Keratinocyte (primary cell): ENCODE results near the gene C15orf61. TPM values are rescaled to one million over a fixed set of nuclear protein-coding genes. Genes with fewer than 3 reads are reported as not detected.

ENCODE experiments used
- DNase-seq: peaks from one replicate; pipeline ENCODE4 v3.0.0-alpha.2; 2011; ENCODE audit warnings: low read depth, missing footprints, low spot score
- FAIRE-seq: peaks from 2 replicates; lab custom pipeline; 2011; peaks lifted over from hg19 to GRCh38; lab: Jason Lieb, UNC
- H2AFZ ChIP-seq: 2 replicates; pipeline ENCODE4 v1.6.0; 2012; ENCODE audit warnings: low read length, control low read depth, inconsistent platforms; ENCODE audit not compliant: control insufficient read depth
- H3K27ac ChIP-seq: 2 replicates; pipeline ENCODE4 v1.5.1; 2011; ENCODE audit warnings: low read length; ENCODE audit not compliant: control insufficient read depth, insufficient read depth
- H3K27me3 ChIP-seq: 3 replicates; pipeline ENCODE4 v1.6.0; 2011; ENCODE audit warnings: low read length; ENCODE audit not compliant: control insufficient read depth, insufficient read depth; ENCODE audit errors: extremely low read depth
- H3K36me3 ChIP-seq, 2 experiments: 2 replicates in 1 of 2; 3 replicates in 1 of 2; pipeline ENCODE4 v1.5.1; 2011; ENCODE audit warnings: low read length in 2 of 2, mild to moderate bottlenecking in 1 of 2; ENCODE audit not compliant: control insufficient read depth in 2 of 2, insufficient read depth in 2 of 2; ENCODE audit errors: extremely low read depth in 1 of 2
- H3K4me1 ChIP-seq: 3 replicates; pipeline ENCODE4 v1.5.1; 2011; ENCODE audit warnings: low read length; ENCODE audit not compliant: control insufficient read depth, insufficient read depth; ENCODE audit errors: extremely low read depth
- H3K4me2 ChIP-seq: 3 replicates; pipeline ENCODE4 v1.6.0; 2011; ENCODE audit warnings: low read depth, low read length; ENCODE audit not compliant: control insufficient read depth, insufficient read depth; ENCODE audit errors: extremely low read depth
- H3K4me3 ChIP-seq, 3 experiments: fragments of 200-600 bp in 1 of 3; sonication (generic) in 1 of 3; 2 replicates in 2 of 3; 3 replicates in 1 of 3; pipeline ENCODE4 v1.5.1; 2011 to 2016; ENCODE audit warnings: low read length in 3 of 3, mild to moderate bottlenecking in 3 of 3, control low read depth in 2 of 3, inconsistent platforms in 1 of 3, low read depth in 1 of 3, mixed read lengths in 1 of 3, mixed run types in 1 of 3, moderate library complexity in 1 of 3; ENCODE audit not compliant: control insufficient read depth in 2 of 3, insufficient read depth in 2 of 3; ENCODE audit errors: extremely low read depth in 1 of 3
- H3K79me2 ChIP-seq: 2 replicates; pipeline ENCODE4 v1.6.0; 2012; ENCODE audit warnings: low read length; ENCODE audit not compliant: control insufficient read depth, insufficient read depth
- H3K9ac ChIP-seq: 3 replicates; pipeline ENCODE4 v1.6.0; 2011; ENCODE audit warnings: low read length; ENCODE audit not compliant: control insufficient read depth, insufficient read depth; ENCODE audit errors: extremely low read depth
- H3K9me1 ChIP-seq: 3 replicates; pipeline ENCODE4 v1.6.0; 2011; ENCODE audit warnings: low read length; ENCODE audit not compliant: control insufficient read depth, insufficient read depth; ENCODE audit errors: extremely low read depth
- H3K9me3 ChIP-seq: 2 replicates; pipeline ENCODE4 v1.5.1; 2012; ENCODE audit warnings: low read depth, low read length; ENCODE audit not compliant: control insufficient read depth
- H4K20me1 ChIP-seq: 3 replicates; pipeline ENCODE4 v1.6.0; 2011; ENCODE audit warnings: low read length; ENCODE audit not compliant: control insufficient read depth, insufficient read depth; ENCODE audit errors: extremely low read depth
- EZH2 ChIP-seq: IDR thresholded peaks from one replicate; pipeline ENCODE4 v1.6.1; 2012; ENCODE audit warnings: inconsistent platforms, mild to moderate bottlenecking, low read length, moderate library complexity
- dilution Hi-C: fragments of 300-500 bp; cut with MboI; formaldehyde crosslinking; loops from one replicate; pipeline ENCODE4 v1.7.0; 2020; ENCODE audit warnings: low sequenced_read_pairs; ENCODE audit not compliant: extremely low pct_ligation_motif_present
- polyA plus RNA-seq, 5 experiments: library from polyadenylated mRNA; depleted of rRNA in 3 of 5; stranded (reverse) in 3 of 5; stranded (forward) in 1 of 5; unstranded in 1 of 5; fragments of >200 nt; gene quantifications; 1 replicate in 1 of 5; 2 replicates in 3 of 5; 3 replicates in 1 of 5; pipeline versions ENCODE4 v1.2.1 to v1.2.3, GENCODE V29; 2011 to 2012; ENCODE audit warnings: missing spikeins in 2 of 5, low read depth in 1 of 5, low replicate concordance in 1 of 5
- TF ChIP-seq, protein P1 (sequence below), 3 experiments: IDR thresholded peaks in 1 of 3; conservative IDR thresholded peaks in 1 of 3; optimal IDR thresholded peaks in 1 of 3; 2 replicates in 2 of 3; 3 replicates in 1 of 3; pipeline versions ENCODE3 to v1.5.1; 2011; ENCODE audit warnings: low read length in 3 of 3, mild to moderate bottlenecking in 3 of 3, moderate library complexity in 2 of 3, control low read depth in 1 of 3, inconsistent platforms in 1 of 3; ENCODE audit not compliant: insufficient read depth in 2 of 3; ENCODE audit errors: extremely low read depth in 1 of 3

C15orf61 gene
- polyA plus RNA-seq, 1 donor (not counting 4 experiments of a cell fraction or from before 2014, with no cell fraction given): 2.6 TPM

DNA sequence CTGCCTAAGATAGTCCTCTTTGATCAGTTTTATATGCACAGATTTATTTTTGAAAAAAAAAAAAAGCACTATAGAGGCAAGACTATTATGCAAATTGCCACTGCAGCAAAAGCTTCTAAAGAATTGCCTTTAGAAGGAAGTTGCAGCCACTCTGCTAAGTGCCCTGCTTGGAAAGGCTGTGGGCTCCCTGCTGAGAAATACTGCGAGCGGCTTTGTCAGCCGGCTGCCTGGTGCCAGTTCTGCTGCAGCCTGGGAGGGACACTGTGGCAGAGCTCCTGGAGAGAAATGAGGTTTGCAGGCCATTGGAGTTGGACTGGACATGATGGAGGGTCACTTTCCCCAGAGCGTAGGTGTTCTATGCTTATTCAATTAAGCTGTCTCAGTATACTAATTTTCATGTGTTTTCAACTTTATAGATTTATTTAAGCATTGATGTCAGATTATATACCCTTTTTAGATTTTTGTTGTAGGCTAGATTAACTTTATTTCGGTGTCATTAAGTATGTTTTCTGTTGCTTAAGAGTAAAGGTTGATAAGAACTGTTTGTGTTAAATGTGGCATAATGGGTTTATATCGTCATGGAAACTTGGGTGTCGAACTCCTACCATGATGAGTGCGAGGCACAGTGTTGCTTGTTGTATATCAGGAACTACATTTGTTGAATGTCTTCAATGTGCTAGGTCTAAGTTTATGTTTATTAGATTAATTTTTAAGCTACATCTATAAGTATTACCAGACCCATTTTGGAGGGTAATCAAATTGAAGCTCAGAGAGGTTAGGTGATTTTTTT is 28.1 kb downstream of the C15orf61 start:
- H3K9me3 ChIP-seq: no peaks in the 10 kb centered on the region
- no peaks in the 10 kb centered on the region for H4K20me1 ChIP-seq
- no peak for FAIRE-seq
- H2AFZ ChIP-seq: no peak overlapping the region
- no peaks in the 10 kb centered on the region for H3K79me2 ChIP-seq
- H3K9ac ChIP-seq: no peak overlapping the region
- H3K27ac ChIP-seq: no peak overlapping the region
- H3K36me3 ChIP-seq: peaks cover 2 to 7% of the 10 kb centered on the region in 2 experiments
- H3K27me3 ChIP-seq: no peaks in the 10 kb centered on the region
- no peak overlapping the region for H3K4me3 ChIP-seq
- H3K4me2 ChIP-seq: no peak overlapping the region
- H3K4me1 ChIP-seq: peaks cover 3% of the 10 kb centered on the region
- H3K9me1 ChIP-seq: no peaks in the 10 kb centered on the region
- no peak for DNase-seq
- TF ChIP-seq, protein P1, sequence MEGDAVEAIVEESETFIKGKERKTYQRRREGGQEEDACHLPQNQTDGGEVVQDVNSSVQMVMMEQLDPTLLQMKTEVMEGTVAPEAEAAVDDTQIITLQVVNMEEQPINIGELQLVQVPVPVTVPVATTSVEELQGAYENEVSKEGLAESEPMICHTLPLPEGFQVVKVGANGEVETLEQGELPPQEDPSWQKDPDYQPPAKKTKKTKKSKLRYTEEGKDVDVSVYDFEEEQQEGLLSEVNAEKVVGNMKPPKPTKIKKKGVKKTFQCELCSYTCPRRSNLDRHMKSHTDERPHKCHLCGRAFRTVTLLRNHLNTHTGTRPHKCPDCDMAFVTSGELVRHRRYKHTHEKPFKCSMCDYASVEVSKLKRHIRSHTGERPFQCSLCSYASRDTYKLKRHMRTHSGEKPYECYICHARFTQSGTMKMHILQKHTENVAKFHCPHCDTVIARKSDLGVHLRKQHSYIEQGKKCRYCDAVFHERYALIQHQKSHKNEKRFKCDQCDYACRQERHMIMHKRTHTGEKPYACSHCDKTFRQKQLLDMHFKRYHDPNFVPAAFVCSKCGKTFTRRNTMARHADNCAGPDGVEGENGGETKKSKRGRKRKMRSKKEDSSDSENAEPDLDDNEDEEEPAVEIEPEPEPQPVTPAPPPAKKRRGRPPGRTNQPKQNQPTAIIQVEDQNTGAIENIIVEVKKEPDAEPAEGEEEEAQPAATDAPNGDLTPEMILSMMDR (optimal IDR thresholded peaks at IDR 0.05 in 1 of 3, IDR thresholded peaks at IDR 0.05 in 1 of 3, conservative IDR thresholded peaks at IDR 0.05 in 1 of 3; ENCODE audit: extremely low read depth in 1 of 3, insufficient read depth in 2 of 3, low read length in 3 of 3): no peak
- no peak for TF ChIP-seq EZH2
- dilution Hi-C loops: no loop called here

DNA sequence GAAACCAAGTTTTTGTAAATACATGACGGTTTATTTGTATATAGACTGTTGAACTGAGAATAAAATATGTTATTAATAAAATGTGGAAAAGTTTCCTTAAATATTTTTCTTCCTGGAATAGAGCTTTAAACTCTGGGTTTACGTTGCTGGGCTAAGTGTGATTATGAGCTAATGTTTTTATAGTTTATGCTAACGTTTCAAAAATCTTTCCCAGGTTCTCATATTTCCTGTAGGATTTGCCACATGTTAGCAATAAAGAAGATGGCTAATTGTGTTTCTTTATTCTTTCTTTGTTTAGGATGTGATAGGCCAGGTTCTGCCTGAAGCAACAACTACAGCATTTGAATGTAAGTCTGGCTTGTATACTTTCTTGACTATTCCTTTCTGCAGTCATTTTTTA is 28.8 kb downstream of the C15orf61 start:
- FAIRE-seq (no peak), DNase-seq (no peak)
- Histone ChIP-seq H3K9me1 (no peaks in the 10 kb centered on the region), H3K9ac (no peak overlapping the region), H4K20me1 (no peaks in the 10 kb centered on the region), H3K4me2 (no peak overlapping the region), H2AFZ (no peak overlapping the region), H3K4me1 (peaks cover 3% of the 10 kb centered on the region), H3K27ac (no peak overlapping the region), H3K36me3 (peaks cover 2 to 7% of the 10 kb centered on the region in 2 experiments), H3K27me3 (no peaks in the 10 kb centered on the region), H3K9me3 (no peaks in the 10 kb centered on the region), H3K79me2 (no peaks in the 10 kb centered on the region), H3K4me3 (no peak overlapping the region)
- dilution Hi-C loops: no loop called here
- TF ChIP-seq, protein P1 (optimal IDR thresholded peaks at IDR 0.05 in 1 of 3, IDR thresholded peaks at IDR 0.05 in 1 of 3, conservative IDR thresholded peaks at IDR 0.05 in 1 of 3; ENCODE audit: extremely low read depth in 1 of 3, insufficient read depth in 2 of 3, low read length in 3 of 3): no peak
- TF ChIP-seq EZH2: no peak
